Panc1 (cell line): ENCODE results near the gene FBN1. TPM values are rescaled to one million over a fixed set of nuclear protein-coding genes. Genes with fewer than 3 reads are reported as not detected.

Experiments used
- ATAC-seq: fragments of 200-7000 bp; cut with Tn5 transposase; 2 replicates; pipeline ENCODE4 v1.9.1; 2020; ENCODE audit warnings: mild to moderate bottlenecking, moderate library complexity
- BruUV-seq: library from RNA; stranded (reverse); fragments of 400-500 nt; replicated peaks from 2 replicates; lab custom pipeline; 2021; lab: Mats Ljungman, UMichigan
- CTCF ChIA-PET: fragments of 300-600 bp; sonication (Branson Sonifier 250); formaldehyde crosslinking; loops from one replicate; lab custom pipeline; 2022; ENCODE audit warnings: antibody characterized with exemption; lab: Charles Lee
- POLR2A ChIA-PET: fragments of 300-600 bp; sonication (Branson Sonifier 250); formaldehyde crosslinking; loops from one replicate; lab custom pipeline; 2022; ENCODE audit warnings: antibody characterized with exemption; lab: Charles Lee
- DNase-seq: peaks from one replicate; pipeline ENCODE4 v3.0.0-alpha.2; 2010; ENCODE audit warnings: low read depth, low spot score
- H3K27ac ChIP-seq: 2 replicates; pipeline ENCODE4 v1.5.1; 2011; ENCODE audit warnings: mild to moderate bottlenecking, low read length, inconsistent platforms
- H3K27me3 ChIP-seq: fragments of 200-500 bp; sonication (Bioruptor generic); 2 replicates; pipeline ENCODE4 v1.6.0; 2014; ENCODE audit warnings: low read length, inconsistent platforms; ENCODE audit not compliant: control insufficient read depth, insufficient read depth
- H3K36me3 ChIP-seq: fragments of 200-500 bp; sonication (Bioruptor generic); 2 replicates; pipeline ENCODE4 v1.5.1; 2014; ENCODE audit warnings: inconsistent platforms, mild to moderate bottlenecking, low read length, moderate library complexity; ENCODE audit not compliant: control insufficient read depth, insufficient read depth
- H3K4me1 ChIP-seq: 2 replicates; pipeline ENCODE4 v1.5.1; 2011; ENCODE audit warnings: inconsistent platforms, mild to moderate bottlenecking, low read length, moderate library complexity; ENCODE audit not compliant: control insufficient read depth, insufficient read depth
- H3K4me3 ChIP-seq, 2 experiments: 2 replicates each; pipeline ENCODE4 v1.5.1; 2011 to 2012; ENCODE audit warnings: low read depth in 2 of 2, low read length in 2 of 2, mild to moderate bottlenecking in 2 of 2, inconsistent platforms in 1 of 2, moderate library complexity in 1 of 2
- H3K9me3 ChIP-seq: fragments of 200-500 bp; sonication (Bioruptor generic); 2 replicates; pipeline ENCODE4 v1.5.1; 2014; ENCODE audit warnings: low read depth, mild to moderate bottlenecking, inconsistent platforms, low read length, moderate library complexity; ENCODE audit not compliant: control insufficient read depth, insufficient read depth
- CTCF ChIP-seq: fragments of 450-650 bp; IDR thresholded peaks from 2 replicates; pipeline ENCODE4 v1.5.1; 2017; ENCODE audit warnings: mild to moderate bottlenecking
- POLR2AphosphoS5 ChIP-seq: IDR thresholded peaks from 2 replicates; pipeline ENCODE4 v1.6.1; 2012; ENCODE audit warnings: mild to moderate bottlenecking, low read depth, low read length, moderate library complexity
- REST ChIP-seq, 2 experiments: IDR thresholded peaks; 2 replicates each; pipeline ENCODE4 v1.6.1; 2011 to 2012; ENCODE audit warnings: low read depth in 2 of 2, control low read depth in 1 of 2, low read length in 1 of 2, mild to moderate bottlenecking in 1 of 2, moderate library complexity in 1 of 2; ENCODE audit not compliant: insufficient read depth in 1 of 2
- SIN3A ChIP-seq: IDR thresholded peaks from 2 replicates; pipeline ENCODE4 v1.6.1; 2012; ENCODE audit warnings: low read depth, mild to moderate bottlenecking, low read length, moderate library complexity, borderline replicate concordance; ENCODE audit not compliant: insufficient read depth
- TCF7L2 ChIP-seq: IDR thresholded peaks from 2 replicates; pipeline ENCODE4 v1.6.1; 2011; ENCODE audit warnings: mild to moderate bottlenecking, low read depth, low read length, inconsistent platforms
- in situ Hi-C: cut with HindIII; loops from 2 replicates; pipeline ENCODE4 v1.10.0; 2016; ENCODE audit warnings: low sequenced_read_pairs, low pct_unique_long_range_greater_than_20kb
- intact Hi-C: fragments of 100-400 bp; cut with micrococcal nuclease; formaldehyde crosslinking; loops from one replicate; pipeline ENCODE4 v1.10.0; 2022; ENCODE audit not compliant: unreplicated experiment
- total RNA-seq: library from RNA; stranded (reverse); gene quantifications from one replicate; pipeline ENCODE4 v1.2.1, GENCODE V29; 2021; ENCODE audit not compliant: unreplicated experiment

Gene FBN1
- total RNA-seq, 1 experiment from 2014 or later: 0.46 TPM

- no peak for ATAC-seq
- H3K4me1 ChIP-seq: no peaks in the 10 kb centered on the region
- no peak overlapping the region for H3K27ac ChIP-seq
- CTCF ChIA-PET: no interaction called here
- POLR2A ChIA-PET: no interaction called here
- no peaks in the 10 kb centered on the region for H3K27me3 ChIP-seq
- intact Hi-C loops (no loop called here), in situ Hi-C loops (no loop called here)
- no peak overlapping the region for H3K4me3 ChIP-seq
- DNase-seq: no peak
- no TSS peak for BruUV-seq
- no peaks in the 10 kb centered on the region for H3K9me3 ChIP-seq
- H3K36me3 ChIP-seq: no peaks in the 10 kb centered on the region
- TF ChIP-seq SIN3A: no peak
- TF ChIP-seq POLR2AphosphoS5: no peak
- TF ChIP-seq CTCF: no peak
- no peak for TF ChIP-seq REST (IDR thresholded peaks at IDR 0.05; ENCODE audit: insufficient read depth in 1 of 2, low read depth in 2 of 2, low read length in 1 of 2)
- no peak for TF ChIP-seq TCF7L2
Measured at GRCh38 chr15:48442011-48442410, 203.5 kb downstream of the FBN1 start.

- no TSS peak for BruUV-seq
- intact Hi-C loops (no loop called here), in situ Hi-C loops (no loop called here)
- no peak for DNase-seq
- H3K9me3 ChIP-seq: no peaks in the 10 kb centered on the region
- no peak overlapping the region for H3K27ac ChIP-seq
- no peaks in the 10 kb centered on the region for H3K36me3 ChIP-seq
- no peak overlapping the region for H3K4me3 ChIP-seq
- no peaks in the 10 kb centered on the region for H3K4me1 ChIP-seq
- TF ChIP-seq TCF7L2: no peak
- no peak for TF ChIP-seq SIN3A
- TF ChIP-seq CTCF: no peak
- TF ChIP-seq POLR2AphosphoS5: no peak
- TF ChIP-seq REST (IDR thresholded peaks at IDR 0.05; ENCODE audit: insufficient read depth in 1 of 2, low read depth in 2 of 2, low read length in 1 of 2): no peak
- CTCF ChIA-PET: no interaction called here
- ATAC-seq: no peak
- no peaks in the 10 kb centered on the region for H3K27me3 ChIP-seq
- POLR2A ChIA-PET: no interaction called here
Measured at GRCh38 chr15:48440084-48440483, 205.4 kb downstream of the FBN1 start.
